ENCODE data around the gene FERMT2.

The FERMT2 gene

GRCh38 chr14:52902971-52903619, 47.8 kb downstream of the FERMT2 start:
- no peak for DNase-seq (ENCODE audit: low read depth in 2 of 2, low spot score in 1 of 2)

GRCh38 chr14:52901357-52901980, 49.4 kb downstream of the FERMT2 start:
- no peak for DNase-seq (ENCODE audit: low read depth in 2 of 2, low spot score in 1 of 2)

GRCh38 chr14:52900731-52901130, 50.1 kb downstream of the FERMT2 start:
- no peak for DNase-seq (ENCODE audit: low read depth in 2 of 2, low spot score in 1 of 2)

- no peak for DNase-seq (ENCODE audit: low read depth in 2 of 2, low spot score in 1 of 2)
Measured at GRCh38 chr14:52898496-52898895, 52.4 kb downstream of the FERMT2 start.

GRCh38 chr14:52895000-52895399, 55.9 kb downstream of the FERMT2 start:
- DNase-seq (ENCODE audit: low read depth in 2 of 2, low spot score in 1 of 2), result no peak

GRCh38 chr14:52891800-52892199, 59.0 kb downstream of the FERMT2 start:
- DNase-seq (ENCODE audit: low read depth in 2 of 2, low spot score in 1 of 2), result no peak

GRCh38 chr14:52888839-52889838, 61.7 kb downstream of the FERMT2 start:
- DNase-seq (ENCODE audit: low read depth in 2 of 2, low spot score in 1 of 2), result no peak

- DNase-seq (ENCODE audit: low read depth in 2 of 2, low spot score in 1 of 2), result no peak
Measured at GRCh38 chr14:52888159-52888558, 62.7 kb downstream of the FERMT2 start.

GRCh38 chr14:52885230-52885629, 65.6 kb downstream of the FERMT2 start:
- DNase-seq (ENCODE audit: low read depth in 2 of 2, low spot score in 1 of 2), result no peak

GRCh38 chr14:52883658-52884057, 67.2 kb downstream of the FERMT2 start:
- no peak for DNase-seq (ENCODE audit: low read depth in 2 of 2, low spot score in 1 of 2)

GRCh38 chr14:52882824-52883223, 68.0 kb downstream of the FERMT2 start:
- DNase-seq (ENCODE audit: low read depth in 2 of 2, low spot score in 1 of 2), result no peak

GRCh38 chr14:52879958-52880357, 70.9 kb downstream of the FERMT2 start:
- DNase-seq (ENCODE audit: low read depth in 2 of 2, low spot score in 1 of 2), result no peak

GRCh38 chr14:52878946-52879345, 71.9 kb downstream of the FERMT2 start:
- DNase-seq (ENCODE audit: low read depth in 2 of 2, low spot score in 1 of 2), result no peak

GRCh38 chr14:52878469-52878868, 72.4 kb downstream of the FERMT2 start:
- DNase-seq (ENCODE audit: low read depth in 2 of 2, low spot score in 1 of 2), result no peak

- DNase-seq (ENCODE audit: low read depth in 2 of 2, low spot score in 1 of 2), result no peak
Measured at GRCh38 chr14:52877628-52878027, 73.2 kb downstream of the FERMT2 start.

- no peak for DNase-seq (ENCODE audit: low read depth in 2 of 2, low spot score in 1 of 2)
Measured at GRCh38 chr14:52876806-52877205, 74.0 kb downstream of the FERMT2 start.

GRCh38 chr14:52876311-52876710, 74.5 kb downstream of the FERMT2 start:
- DNase-seq (ENCODE audit: low read depth in 2 of 2, low spot score in 1 of 2), result no peak

GRCh38 chr14:52875707-52876106, 75.1 kb downstream of the FERMT2 start:
- DNase-seq (ENCODE audit: low read depth in 2 of 2, low spot score in 1 of 2), result no peak

- DNase-seq (ENCODE audit: low read depth in 2 of 2, low spot score in 1 of 2), result no peak
Measured at GRCh38 chr14:52874389-52874788, 76.5 kb downstream of the FERMT2 start.

GRCh38 chr14:52873694-52874093, 77.2 kb downstream of the FERMT2 start:
- DNase-seq (ENCODE audit: low read depth in 2 of 2, low spot score in 1 of 2), result no peak

- no peak for DNase-seq (ENCODE audit: low read depth in 2 of 2, low spot score in 1 of 2)
Measured at GRCh38 chr14:52873065-52873464, 77.8 kb downstream of the FERMT2 start.

GRCh38 chr14:52871606-52872005, 79.2 kb downstream of the FERMT2 start:
- no peak for DNase-seq (ENCODE audit: low read depth in 2 of 2, low spot score in 1 of 2)
